Right renal pelvis (tissue), 4 donors: ENCODE results near the gene MYT1. TPM values are rescaled to one million over a fixed set of nuclear protein-coding genes. Genes with fewer than 3 reads are reported as not detected.
"Not testable (repeated sequence)": the region's sequence is repeated elsewhere in the genome, so short reads cannot be mapped to it uniquely, and the experiment has no call there.

Experiments used
- DNase-seq, 4 donors: peaks; one replicate each; pipeline ENCODE4 v3.0.0-alpha.2; 2013; ENCODE audit warnings: low read depth in 4 of 4, low spot score in 3 of 4, missing footprints in 1 of 4
- polyA plus RNA-seq, 4 donors: library from polyadenylated mRNA; unstranded; fragments of 120-200 nt; gene quantifications; one replicate each; pipeline ENCODE4 v1.2.1, GENCODE V29; 2013; ENCODE audit not compliant: insufficient read length in 4 of 4

MYT1 gene
- polyA plus RNA-seq, 4 donors, result 0.38 to 0.79 (median 0.63) TPM

DNA sequence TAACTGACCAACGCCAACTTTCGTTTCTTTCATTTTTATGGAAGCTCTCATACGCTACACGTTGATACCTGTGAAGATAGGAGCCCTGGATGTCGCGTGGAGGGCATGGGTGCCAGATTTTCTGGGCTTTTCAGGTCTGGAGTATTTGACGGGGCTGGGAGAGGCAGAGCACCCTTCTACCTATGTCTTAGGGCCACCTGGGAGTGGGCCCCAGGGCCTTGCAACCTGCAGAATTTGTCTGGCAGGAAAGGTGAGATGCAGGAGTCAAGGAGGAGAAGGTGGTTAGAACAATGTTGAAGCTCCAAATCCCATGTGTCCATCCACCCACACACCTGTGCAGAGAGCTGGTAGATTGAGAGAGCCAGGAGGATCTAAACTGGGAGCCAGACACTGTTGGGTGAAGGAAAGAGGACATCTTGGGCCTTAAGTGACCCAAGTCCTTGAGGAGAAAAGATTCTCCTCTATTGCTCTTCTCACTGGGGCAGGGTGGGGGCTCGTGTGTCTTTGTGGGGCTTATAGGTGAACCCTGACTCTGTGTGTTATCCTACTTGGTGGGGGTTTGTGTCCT, 63.9 kb downstream of the MYT1 start:
- no peak for DNase-seq

DNA sequence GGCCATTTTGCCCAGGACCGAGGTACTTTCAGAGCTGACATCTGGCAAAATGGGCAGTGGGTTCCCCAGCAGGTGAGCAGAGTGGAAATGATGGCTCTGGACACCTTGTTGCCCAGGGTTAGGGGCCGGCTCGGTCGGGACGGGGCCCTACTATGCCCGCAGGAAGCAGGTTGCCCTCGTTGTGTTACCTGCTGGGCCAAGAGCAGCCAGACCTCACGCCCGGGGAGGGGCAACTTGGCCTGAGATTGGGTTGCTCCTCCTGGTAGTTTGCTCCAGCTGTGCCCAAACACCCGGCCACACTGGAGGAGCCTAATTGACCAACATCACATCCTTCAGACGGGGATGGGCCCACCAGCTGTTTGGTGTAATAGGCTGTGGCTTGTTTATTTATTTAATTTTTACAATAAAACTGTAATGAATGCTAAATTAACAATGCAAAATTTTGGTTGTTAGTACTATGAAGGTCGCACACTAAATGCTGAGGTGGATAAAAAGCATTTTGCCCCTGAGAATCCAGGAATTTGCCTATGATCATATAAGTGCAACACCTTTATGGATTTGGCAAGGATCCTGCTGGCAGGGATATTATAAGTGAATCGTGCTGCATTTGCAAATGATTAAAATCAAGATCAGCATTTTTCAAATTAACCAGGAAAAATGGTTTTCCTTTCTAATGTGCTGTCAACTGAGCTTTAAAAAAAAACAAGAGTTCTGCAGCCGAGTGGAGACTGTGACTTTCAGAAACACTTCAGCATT, 64.7 kb downstream of the MYT1 start:
- no peak for DNase-seq

DNA sequence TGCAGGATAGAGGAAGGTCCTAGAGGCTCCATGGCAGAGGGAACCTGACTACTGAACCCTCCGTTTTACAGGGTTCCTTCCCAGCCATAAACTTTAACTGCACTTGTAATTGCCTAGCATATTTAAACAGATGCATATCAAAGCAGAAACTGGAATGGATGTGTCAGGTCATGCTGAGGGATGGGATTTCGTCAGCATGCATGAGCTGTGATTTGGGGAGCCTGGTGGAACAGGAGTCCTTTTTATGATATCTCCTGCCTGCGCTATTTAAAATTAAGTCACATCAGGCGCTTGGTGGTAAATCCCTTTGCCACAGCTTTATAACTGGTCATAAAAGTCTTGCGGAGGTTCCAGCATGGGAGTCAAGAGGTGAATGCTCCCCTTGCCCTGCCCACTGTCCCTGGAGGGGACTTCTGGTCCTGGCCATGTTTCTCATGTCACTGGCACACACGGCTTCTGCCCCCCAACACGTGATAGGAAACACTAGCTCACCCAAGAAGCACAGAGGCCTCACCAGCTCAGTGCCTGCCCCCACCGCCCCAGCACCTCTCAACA, 65.3 kb downstream of the MYT1 start:
- DNase-seq, result no peak

DNA sequence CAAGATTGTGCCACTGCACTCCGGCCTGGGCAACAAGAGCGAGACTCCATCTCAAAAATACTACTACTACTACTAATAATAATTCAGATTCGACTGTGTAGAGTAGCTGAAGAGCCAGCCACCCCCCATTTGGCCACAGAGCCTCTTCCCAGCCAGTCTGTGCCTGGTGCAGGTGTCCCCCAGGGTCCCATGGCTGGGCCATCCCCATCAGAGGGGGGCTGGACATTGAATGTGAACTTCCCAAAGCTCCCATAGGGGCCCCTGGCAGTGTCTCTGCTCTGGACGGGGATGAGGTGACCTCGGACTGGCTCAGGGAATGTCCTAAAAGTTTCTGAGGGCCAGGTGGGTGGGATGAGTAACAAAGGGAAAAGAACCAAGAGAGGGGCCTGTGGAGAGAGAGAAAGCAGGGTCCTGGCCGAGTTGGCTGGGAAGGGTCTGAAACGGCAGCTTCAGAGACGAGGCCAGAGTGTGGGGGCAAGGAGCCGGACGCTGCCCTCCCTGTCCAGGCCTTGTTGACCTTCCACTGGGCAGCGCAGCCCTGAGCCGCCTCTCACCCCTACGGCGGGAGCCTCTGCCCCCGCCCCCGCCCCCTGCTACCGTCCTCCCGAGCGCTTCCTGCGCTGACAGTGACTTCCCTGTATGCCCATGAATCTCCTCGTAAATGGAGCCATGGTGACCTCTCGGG, 66.4 kb downstream of the MYT1 start:
- DNase-seq, result no peak

DNA sequence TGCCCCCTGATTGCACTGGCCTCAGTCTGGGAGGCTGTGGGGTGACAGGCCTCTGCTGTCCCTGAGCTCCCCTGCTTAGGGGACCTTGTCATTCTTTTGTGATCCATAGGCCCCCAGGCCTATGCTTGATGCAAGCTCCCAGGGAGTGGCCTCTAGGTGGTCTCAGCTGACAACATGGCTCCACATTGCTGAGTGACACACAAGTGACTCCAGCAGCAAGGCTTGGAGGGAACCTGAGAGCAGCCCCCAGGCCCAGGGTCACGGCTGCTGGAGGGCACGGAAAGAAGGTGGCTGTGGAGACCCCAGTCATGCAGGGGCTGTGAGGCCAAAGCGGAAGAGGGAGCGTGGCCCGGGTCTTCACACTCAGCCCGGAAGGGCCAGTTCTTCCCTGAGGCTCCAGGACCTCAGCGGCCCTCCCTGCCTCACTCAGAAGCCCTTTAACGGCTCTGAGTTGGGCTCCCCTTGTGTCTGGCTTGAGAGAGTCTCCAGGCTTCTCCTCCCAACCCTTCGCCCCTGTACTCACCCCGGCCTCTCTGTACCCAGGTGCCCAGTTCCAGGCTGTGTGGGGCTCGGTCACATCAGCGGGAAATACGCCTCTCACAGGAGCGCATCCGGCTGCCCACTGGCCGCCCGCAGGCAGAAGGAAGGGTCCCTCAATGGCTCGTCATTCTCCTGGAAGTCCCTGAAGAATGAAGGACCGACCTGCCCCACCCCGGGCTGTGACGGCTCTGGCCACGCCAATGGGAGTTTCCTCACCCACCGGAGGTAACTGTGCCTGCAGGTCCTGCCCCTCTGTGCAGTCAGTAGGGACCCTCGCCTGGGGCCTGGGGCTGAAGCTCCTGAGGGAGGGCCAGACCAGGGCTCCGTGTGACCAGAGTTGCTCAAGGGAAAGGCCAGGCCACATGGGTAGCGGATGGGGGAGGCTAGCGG, 67.6 kb downstream of the MYT1 start:
- no peak for DNase-seq

DNA sequence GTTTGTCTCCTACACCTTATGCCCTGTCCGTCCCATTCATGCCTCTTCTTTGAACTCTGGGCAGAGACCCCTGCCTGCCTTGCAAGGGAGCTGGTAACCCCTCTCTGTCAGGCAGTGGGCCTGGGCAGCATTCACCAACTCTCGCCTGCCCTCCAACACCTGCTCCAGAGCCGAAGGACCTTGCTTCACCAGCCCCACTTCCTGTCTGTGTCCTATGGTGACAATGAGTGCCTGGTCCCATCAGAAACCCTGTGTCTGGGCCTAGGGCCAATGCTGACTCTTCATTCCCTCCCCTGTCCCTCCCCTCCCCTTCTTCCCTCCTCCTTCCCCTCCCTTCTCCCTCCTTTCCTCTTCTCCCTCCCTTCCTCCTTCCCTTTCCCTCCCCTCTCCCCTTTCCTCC, 68.5 kb downstream of the MYT1 start:
- no peak for DNase-seq

DNA sequence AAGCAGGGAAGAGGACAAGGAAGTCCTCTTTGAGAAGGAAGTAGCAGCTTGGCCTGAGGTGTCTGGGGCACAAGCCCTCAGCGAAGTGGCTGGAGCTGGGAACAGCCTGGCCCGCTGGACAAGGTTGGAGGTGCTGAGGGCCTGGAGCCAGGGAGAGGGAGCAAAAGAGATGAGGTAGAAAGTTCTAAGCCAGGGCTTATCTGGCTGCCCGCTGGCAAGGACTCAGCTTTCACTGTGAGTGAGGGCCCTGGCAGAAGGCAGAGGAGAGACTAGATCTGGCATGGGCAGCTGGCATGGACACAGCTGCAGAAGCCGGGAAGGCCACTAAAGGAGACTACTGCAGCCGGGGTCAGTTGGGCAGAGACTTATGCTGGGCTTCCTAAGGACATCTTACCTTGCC, 69.5 kb downstream of the MYT1 start:
- DNase-seq, result no peak

DNA sequence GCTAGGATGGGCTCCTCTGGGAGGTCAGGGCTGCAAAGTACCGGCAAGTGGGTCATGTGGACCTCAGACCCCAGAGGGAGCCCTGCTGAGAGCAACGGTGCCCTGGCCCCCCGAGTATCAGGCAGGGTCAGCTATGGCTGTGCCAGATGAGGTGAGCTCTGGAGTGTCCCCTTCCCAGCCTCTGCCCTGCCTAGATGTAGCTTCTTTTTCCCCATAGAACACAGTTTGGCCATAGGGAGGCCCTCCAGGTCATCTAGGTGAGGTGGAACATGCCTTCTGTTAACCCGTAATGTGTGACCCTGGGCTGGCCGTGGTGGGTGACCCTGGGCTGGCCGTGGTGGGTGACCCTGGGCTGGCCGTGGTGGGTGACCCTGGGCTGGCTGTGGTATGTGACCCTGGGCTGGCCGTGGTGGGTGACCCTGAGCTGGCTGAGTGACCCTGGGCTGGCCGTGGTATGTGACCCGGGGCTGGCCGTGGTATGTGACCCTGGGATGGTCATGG, 70.1 kb downstream of the MYT1 start:
- DNase-seq, result no peak

DNA sequence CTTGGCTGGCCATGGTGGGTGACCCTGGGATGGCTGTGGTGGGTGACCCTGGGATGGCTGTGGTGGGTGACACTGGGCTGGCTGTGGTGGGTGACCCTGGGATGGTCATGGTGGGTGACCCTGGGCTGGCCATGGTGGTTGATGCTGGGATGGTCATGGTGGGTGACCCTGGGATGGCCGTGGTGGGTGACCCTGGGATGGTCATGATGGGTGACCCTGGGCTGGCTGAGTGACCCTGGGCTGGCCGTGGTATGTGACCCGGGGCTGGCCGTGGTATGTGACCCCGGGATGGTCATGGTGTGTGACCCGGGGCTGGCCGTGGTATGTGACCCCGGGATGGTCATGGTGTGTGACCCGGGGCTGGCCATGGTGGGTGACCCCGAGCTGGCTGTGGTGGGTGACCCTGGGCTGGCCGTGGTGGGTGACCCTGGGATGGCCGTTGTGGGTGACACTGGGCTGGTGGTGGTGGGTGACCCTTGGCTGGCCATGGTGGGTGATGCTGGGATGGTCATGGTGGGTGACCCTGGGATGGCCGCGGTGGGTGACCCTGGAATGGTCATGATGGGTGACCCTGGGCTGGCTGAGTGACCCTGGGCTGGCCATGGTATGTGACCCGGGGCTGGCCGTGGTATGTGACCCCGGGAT, 70.8 kb downstream of the MYT1 start:
- not testable (repeated sequence) for DNase-seq

DNA sequence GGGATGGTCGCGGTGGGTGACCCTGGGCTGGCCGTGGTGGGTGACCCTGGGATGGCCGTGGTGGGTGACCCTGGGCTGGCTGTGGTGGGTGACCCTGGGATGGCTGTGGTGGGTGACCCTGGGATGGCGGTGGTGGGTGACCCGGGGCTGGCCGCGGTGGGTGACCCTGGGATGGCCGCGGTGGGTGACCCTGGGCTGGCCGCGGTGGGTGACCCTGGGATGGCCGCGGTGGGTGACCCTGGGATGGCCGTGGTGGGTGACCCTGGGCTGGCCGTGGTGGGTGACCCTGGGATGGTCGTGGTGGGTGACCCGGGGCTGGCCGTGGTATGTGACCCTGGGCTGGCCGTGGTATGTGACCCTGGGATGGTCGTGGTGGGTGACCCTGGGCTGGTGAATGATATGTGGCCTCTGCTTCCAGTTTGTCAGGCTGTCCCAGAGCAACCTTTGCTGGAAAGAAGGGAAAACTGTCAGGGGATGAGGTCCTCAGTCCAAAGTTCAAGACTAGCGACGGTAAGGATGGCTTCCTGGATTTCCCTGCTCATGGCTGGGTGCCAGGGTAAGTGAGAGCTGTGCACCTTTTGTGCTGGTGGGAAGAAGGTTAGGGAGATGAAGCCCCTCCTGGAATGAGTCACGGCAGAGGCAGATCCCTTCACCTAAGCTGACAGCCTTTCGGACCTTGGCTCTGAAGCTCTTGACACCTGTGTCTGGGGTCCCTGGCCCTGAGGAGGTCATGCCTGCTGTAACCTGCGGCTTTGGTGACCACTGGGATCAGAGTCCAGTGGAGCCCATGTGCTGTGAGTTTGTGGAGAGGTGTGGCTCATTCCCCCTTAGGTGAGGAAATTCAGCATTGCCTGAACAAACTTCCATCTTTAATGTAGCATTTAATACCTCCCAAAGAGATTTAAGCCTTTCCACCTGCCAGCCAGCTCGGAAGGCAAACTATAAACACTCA, 72.2 kb downstream of the MYT1 start:
- no peak for DNase-seq

DNA sequence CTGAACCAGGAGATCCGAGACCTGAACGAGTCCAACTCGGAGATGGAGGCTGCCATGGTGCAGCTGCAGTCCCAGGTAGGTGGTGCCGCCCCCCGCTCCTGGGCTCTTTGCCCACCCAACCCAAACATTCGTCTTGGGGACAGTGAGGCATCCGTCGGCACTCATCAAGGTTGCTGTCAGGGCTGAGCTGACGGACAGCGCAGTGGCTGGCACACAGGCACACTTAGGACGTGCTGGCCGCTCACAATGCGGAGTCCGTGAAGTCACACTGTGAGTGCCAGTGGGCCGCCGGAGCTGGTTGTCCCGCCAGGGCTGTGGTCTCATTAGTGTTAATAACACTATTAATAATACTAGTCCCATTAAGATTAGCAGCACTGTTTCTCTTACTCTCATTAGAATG, 73.1 kb downstream of the MYT1 start:
- DNase-seq, result no peak

DNA sequence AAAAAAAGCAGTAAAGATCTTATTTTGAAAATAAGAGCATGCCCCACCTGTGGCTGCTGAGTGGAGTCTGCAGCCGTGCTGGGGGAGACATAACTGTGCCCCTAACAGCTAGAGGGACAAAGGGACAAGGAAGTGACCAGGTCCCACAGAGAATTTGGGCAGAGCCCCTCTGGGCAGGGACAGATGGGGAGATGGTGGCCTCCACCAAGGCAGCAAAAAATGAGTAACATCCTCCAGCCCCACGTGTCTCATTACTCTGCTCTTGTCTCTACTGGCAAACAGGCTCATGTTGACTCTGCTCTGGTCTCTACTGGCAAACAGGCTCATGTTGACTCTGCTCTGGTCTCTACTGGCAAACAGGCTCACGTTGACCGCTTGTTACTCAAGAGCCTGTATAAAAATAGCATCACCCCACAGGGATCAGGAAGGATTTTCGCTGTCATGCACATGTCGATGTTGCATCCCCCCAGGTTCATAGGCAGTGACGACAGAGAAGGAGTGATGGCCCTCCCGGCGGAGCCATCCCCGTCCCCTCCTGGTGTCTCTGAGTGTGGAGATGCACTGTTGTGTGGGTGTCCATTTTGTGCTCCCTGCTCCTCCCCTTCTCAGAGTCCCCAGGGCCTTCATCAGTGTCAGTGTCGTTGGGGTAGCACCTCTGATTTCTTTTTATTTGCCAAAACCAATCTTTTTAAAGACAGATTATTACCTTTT, 74.0 kb downstream of the MYT1 start:
- no peak for DNase-seq

DNA sequence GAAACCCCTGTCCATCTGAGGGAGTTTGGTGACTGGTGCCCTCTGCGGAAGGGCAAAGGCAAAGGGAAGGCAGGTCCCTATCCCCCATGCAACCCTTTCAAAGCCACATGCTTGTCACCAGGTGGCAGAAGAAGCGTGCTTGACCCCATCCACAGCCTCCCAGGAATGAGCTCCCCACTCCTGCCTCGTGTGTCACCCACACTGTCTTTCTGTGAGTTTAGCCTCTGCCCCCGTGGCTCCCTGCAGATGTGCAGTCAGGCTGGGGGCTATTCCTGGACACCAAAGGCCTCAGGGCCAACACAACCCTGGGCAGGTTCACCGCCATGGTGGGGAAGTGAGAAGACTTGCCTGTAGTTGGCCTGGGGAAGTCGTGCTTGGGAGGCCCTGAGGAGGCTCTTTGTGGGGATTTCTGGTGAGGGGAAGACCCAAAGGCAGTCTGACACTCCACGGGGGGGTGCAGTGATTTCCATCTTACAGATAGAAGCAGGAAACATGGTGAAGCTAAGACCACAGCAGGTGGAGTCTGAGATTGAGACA, 74.7 kb downstream of the MYT1 start:
- DNase-seq, result no peak

DNA sequence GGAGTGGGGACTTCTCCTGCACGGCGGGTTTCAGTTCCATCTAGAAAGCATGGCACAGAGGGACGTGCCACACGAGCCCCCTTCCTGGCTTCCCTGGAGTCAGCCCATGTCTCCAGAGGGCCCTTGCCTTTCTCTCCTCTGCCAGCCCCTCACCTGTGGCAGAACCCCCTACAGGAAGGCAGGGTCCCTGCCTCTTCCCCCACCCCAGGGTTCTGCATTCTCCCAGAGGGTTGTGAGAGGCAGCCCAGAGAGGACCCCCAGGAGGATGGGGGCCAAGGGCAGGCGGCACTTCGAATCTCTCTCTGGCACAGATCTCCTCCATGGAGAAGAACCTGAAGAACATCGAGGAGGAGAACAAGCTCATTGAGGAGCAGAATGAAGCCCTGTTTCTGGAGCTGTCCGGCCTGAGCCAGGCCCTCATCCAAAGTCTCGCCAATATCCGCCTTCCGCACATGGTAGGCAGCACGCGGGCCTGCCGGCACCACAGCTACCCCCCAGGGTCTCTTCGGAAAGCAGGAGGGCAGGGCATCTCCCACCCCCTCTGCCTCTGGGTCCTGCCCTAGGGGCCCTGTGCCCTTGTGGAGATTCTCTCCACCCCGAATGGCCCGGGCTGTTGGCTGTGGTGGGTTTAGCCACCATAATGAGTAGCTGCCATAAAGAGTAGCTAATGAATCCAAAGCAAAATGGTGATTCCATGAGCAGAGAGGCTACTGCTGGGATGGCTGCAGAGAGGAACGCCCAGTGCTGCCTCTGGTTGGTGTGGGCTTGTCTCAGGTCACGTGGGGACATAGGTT, 75.4 kb downstream of the MYT1 start:
- no peak for DNase-seq

DNA sequence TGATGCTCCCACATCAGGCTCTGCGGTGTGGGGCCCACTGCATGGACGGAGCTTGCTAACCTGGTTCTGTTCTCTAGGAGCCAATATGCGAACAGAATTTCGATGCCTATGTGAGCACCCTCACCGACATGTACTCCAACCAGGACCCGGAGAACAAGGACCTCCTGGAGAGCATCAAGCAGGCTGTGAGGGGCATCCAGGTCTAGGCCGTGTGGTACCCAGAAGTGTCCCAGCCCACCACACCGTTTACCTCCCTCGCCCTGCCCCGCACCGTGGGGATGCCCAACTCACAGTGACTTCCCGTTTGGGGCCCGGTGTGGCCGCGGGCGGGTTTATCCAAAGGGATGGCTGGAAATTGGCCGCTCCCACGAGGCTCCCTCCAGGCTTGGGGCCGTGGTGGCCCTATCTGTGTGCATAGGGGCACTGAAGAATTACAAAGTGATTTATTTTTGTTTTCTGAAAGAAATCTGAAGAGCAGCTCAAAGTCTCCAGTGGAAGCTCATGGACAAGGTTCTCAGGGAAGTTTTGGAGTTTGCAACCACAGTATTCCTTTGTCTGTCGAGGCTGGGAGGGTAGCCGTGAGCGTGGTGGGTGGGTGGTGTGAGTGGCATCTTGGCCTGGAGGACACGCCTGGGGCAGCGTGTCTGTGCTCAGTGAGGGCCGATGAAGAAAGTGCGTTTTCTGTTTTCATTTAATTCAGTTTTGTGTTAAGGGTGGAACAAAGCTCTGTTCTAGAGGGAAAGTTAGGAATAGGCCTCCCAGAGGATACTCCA, 76.2 kb downstream of the MYT1 start:
- DNase-seq, result no peak

DNA sequence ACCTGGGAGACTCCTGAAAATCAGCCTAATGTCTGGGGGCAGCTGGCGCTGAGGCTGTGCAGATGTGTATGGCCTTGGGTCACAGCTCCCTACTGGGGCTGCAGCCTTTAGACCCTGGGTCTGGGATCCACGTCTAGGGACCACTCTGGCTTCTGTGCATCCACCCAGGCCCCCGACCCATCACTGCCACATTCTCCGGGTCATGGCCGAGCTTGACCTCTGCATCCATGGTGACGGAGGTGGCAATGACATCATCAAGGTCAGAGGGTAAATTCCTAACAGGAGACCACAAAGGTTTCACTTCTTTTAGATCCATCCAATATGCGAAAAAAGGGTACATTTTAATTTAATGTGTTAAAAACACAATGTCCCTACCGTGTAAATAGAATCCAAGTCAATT, 76.8 kb downstream of the MYT1 start:
- no peak for DNase-seq
